RWPE1 (cell line): Measurements from ENCODE around the gene OR6C4.
"Not testable (repeated sequence)": the region's sequence is repeated elsewhere in the genome, so short reads cannot be mapped to it uniquely, and the experiment has no call there.

Experiments
- CTCF ChIA-PET: fragments of 350-600 bp; sonication (Branson Sonifier 250); formaldehyde crosslinking; extraction: SDS; loops from one replicate; lab custom pipeline; 2021; lab: Yijun Ruan, JAX
- POLR2A ChIA-PET: fragments of 400-600 bp; formaldehyde crosslinking; extraction: SDS; loops from one replicate; lab custom pipeline; 2020; ENCODE audit warnings: antibody characterized with exemption; ENCODE audit not compliant: low non-redundant PET; lab: Yijun Ruan, JAX
- DNase-seq: peaks from one replicate; pipeline ENCODE4 v3.0.0; 2012; ENCODE audit warnings: low spot score
- H3K27ac ChIP-seq: fragments of 450-650 bp; 2 replicates; pipeline ENCODE4 v1.5.1; 2017
- TF ChIP-seq, protein P1 (sequence below): fragments of 450-650 bp; conservative IDR thresholded peaks from 2 replicates; pipeline ENCODE4 v1.5.1; 2017; ENCODE audit warnings: low read depth, mild to moderate bottlenecking

The OR6C4 gene

DNA sequence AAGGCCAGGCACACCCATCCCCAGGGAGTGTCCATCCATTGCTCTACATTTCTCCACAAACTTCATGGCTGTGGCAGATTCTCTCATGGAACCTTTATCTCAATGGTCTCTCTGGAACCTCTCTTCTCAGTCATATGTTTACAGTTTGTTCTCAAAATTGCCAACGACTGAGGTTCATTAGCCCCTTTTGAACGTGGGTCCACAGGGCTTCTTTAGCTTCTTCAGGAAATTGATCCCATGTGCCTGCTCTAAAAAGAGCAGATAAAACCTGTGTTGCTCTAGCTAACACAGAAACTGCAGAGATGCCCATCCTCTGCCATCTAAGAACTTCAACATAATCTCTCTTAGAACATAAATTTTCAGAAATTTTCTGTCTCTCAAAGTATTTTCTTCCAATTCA is at the start of gene OR6C4:
Gene OR6C4 (plus strand): TSS at position 301 of the 400 bp plus-strand sequence. CDS start 1,625 bp downstream, outside the sequence.
- ChIA-PET CTCF (no interaction called here), POLR2A (no interaction called here)
- TF ChIP-seq, protein P1, sequence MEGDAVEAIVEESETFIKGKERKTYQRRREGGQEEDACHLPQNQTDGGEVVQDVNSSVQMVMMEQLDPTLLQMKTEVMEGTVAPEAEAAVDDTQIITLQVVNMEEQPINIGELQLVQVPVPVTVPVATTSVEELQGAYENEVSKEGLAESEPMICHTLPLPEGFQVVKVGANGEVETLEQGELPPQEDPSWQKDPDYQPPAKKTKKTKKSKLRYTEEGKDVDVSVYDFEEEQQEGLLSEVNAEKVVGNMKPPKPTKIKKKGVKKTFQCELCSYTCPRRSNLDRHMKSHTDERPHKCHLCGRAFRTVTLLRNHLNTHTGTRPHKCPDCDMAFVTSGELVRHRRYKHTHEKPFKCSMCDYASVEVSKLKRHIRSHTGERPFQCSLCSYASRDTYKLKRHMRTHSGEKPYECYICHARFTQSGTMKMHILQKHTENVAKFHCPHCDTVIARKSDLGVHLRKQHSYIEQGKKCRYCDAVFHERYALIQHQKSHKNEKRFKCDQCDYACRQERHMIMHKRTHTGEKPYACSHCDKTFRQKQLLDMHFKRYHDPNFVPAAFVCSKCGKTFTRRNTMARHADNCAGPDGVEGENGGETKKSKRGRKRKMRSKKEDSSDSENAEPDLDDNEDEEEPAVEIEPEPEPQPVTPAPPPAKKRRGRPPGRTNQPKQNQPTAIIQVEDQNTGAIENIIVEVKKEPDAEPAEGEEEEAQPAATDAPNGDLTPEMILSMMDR = no peak
- DNase-seq = no peak
- H3K27ac ChIP-seq = no peak within 1 kb of the TSS

DNA sequence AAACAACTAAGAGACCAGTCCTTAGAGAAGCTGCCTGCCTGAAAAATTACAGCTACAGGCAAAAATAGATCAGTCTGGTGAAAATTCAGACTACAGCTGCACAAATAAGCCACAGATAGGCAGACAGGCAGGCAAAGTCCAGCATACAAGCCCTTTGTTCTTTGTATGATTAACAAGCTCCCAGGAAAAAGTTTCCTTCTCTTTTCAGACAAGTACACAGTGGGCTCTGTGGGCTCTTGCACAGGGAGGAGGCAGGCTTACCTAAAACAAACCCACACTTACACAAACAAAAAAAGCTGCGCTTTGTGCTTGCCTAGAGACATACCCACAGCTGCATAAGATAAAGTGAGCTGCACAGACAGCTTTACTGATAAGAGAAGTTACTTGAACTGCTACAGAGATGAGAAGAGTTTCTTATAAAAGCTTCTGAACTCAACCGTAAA is 49.6 kb upstream of the OR6C4 start:
- ChIA-PET POLR2A (no interaction called here), CTCF (no interaction called here)
- DNase-seq = no peak
- TF ChIP-seq, protein P1 = no peak
- H3K27ac ChIP-seq = no peak overlapping the region

DNA sequence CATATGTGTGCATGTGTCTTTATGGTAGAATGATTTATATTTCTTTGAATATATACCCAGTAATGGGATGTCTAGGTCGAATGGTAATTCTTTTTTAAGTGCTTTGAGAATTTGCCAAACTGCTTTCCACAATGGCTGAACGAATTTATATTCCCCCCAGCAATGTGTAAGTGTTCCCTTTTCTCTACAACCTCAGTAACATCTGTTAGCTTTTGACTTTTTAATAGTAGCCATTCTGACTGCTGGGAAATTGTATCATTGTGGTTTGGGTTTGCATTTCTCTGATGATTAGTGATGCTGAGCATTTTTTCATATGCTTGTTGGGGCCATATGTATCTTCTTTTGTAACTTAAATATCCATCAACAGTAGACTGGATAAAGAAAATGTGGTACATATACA is 47.8 kb upstream of the OR6C4 start:
- TF ChIP-seq, protein P1 = no peak
- no peak overlapping the region for H3K27ac ChIP-seq
- no peak for DNase-seq
- ChIA-PET CTCF (no interaction called here), POLR2A (no interaction called here)

DNA sequence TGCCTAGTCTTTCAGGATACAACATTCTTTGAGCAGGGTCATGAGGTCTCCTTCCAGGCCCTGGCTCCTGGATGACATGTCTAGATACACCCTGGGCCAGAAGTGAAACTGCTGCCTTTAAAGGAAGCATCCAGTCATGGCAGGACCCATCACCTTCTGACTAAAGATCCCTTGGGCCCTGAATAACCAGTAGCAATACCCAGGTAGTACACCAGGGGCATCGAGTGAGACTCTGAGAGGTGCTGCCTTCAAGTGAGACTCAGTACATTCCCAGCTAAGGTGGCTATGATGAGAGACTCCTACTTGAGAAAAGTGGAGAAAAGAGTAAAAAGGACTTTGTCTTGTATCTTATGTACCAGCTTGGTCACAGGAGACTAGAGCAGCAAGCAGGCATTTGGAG is 33.7 kb upstream of the OR6C4 start:
- ChIA-PET CTCF (no interaction called here), POLR2A (no interaction called here)
- no peak for DNase-seq
- TF ChIP-seq, protein P1 = no peak
- no peak overlapping the region for H3K27ac ChIP-seq

DNA sequence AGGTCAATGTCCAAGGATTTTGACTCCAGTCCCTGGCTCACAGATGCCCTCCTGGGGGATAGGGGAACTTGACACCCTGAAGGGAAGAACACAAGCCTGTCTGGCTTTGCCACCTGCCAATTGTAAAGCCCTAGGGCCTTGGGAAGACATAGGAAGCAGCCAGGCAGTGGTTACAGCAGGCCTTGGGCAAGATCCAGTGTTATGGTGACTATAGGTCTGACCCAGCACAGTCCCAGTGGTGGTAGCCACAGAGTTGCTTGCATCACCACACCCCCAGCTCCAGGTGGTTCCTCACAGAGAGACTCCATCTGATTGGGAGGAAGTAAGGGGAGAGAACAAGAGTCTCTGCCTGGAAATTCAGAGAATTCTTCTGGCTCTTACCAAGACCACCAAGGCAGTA is 33.0 kb upstream of the OR6C4 start:
- H3K27ac ChIP-seq = no peak overlapping the region
- POLR2A ChIA-PET = no interaction called here
- TF ChIP-seq, protein P1 = no peak
- CTCF ChIA-PET = no interaction called here
- DNase-seq = no peak

- DNase-seq, H3K27ac ChIP-seq, POLR2A ChIA-PET, CTCF ChIA-PET: not testable (repeated sequence)
Observed at GRCh38 chr12:55548235-55548634, 1.2 kb upstream of the OR6C4 start.

DNA sequence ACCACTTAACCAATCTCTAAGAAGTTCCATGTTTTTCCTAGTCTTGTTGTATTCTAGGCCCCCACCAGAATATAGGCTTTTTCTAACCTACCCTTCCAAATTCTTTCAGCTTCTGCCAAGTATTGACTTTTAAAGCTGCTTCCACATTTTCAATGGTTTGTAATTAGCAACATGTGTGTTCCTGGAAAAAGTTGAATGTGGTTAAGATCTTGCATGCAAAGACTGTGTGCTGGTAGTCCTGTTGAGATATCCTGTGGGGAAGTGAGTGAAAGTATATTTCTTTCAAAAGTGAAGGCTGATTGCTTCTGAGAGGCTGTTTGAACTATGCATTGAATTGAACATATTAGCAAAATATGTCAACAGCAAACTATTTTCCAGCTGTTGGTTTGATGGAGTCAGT is 646 bp upstream of the OR6C4 start:
- no peak overlapping the region for H3K27ac ChIP-seq
- ChIA-PET CTCF (no interaction called here), POLR2A (no interaction called here)
- TF ChIP-seq, protein P1 = no peak
- DNase-seq = no peak
